ENCODE results near the gene ST6GALNAC5.

GRCh38 chr1:76901158-76901767, 34.0 kb downstream of the ST6GALNAC5 start:
- TF ChIP-seq POLR2A (IDR thresholded peaks at IDR 0.05; ENCODE audit: low read depth, low read length) (no peak), POLR2AphosphoS5 (IDR thresholded peaks at IDR 0.05; ENCODE audit: low read depth, low read length) (no peak), TAF1 (IDR thresholded peaks at IDR 0.05; ENCODE audit: low read depth, low read length) (no peak), PAX5 (IDR thresholded peaks at IDR 0.05; ENCODE audit: insufficient read depth, low read length, severe bottlenecking) (no peak), POU2F2 (IDR thresholded peaks at IDR 0.05; ENCODE audit: low read depth, low read length) (no peak), SPI1 (IDR thresholded peaks at IDR 0.05; ENCODE audit: low read depth, low read length) (no peak)
